GM21723 (cell line): Measurements from ENCODE around the gene ARHGDIA.

Experiments used
- ATAC-seq: cut with Tn5 transposase; IDR thresholded peaks from one replicate; pipeline ENCODE4 v1.9.1; 2021; ENCODE audit warnings: mild to moderate bottlenecking, moderate library complexity; ENCODE audit not compliant: unreplicated experiment

Gene ARHGDIA

GRCh38 chr17:81865733-81866439 lies 5.3 kb downstream of the ARHGDIA start:
- no peak for ATAC-seq

GRCh38 chr17:81865358-81865732 lies 5.8 kb downstream of the ARHGDIA start:
- no peak for ATAC-seq

GRCh38 chr17:81863833-81864768 lies 7.0 kb downstream of the ARHGDIA start:
- ATAC-seq: no peak

- ATAC-seq: no peak
Measured at GRCh38 chr17:81863123-81863675, 7.9 kb downstream of the ARHGDIA start.

GRCh38 chr17:81860756-81861568 lies 10.2 kb downstream of the ARHGDIA start:
- ATAC-seq: peak; percentile 74

- peak; percentile 1 for ATAC-seq
Measured at GRCh38 chr17:81859906-81860755, 11.0 kb downstream of the ARHGDIA start, which contains the start of gene P4HB. Gene P4HB, minus strand, starts transcription at chr17:81860535. Its CDS starts 64 bp downstream, at chr17:81860471.

- ATAC-seq: no peak
Measured at GRCh38 chr17:81858967-81859905, 11.9 kb downstream of the ARHGDIA start.

GRCh38 chr17:81858170-81858966 lies 12.8 kb downstream of the ARHGDIA start:
- no peak for ATAC-seq

GRCh38 chr17:81854974-81855774 lies 16.0 kb downstream of the ARHGDIA start:
- no peak for ATAC-seq

- no peak for ATAC-seq
Measured at GRCh38 chr17:81852237-81852636, 18.9 kb downstream of the ARHGDIA start.

- no peak for ATAC-seq
Measured at GRCh38 chr17:81851423-81851822, 19.7 kb downstream of the ARHGDIA start.

- ATAC-seq: no peak
Measured at GRCh38 chr17:81849457-81849856, 21.7 kb downstream of the ARHGDIA start.

GRCh38 chr17:81846743-81847689 lies 24.1 kb downstream of the ARHGDIA start:
- ATAC-seq: no peak

- ATAC-seq: no peak
Measured at GRCh38 chr17:81845881-81846742, 25.0 kb downstream of the ARHGDIA start.

GRCh38 chr17:81845361-81845760 lies 25.8 kb downstream of the ARHGDIA start:
- ATAC-seq: no peak
